HEK293 (cell line): ENCODE measurements around the gene MBD3L3.
A peak's percentile ranks its signal among the peaks of the same experiment; 100 is the strongest.

ENCODE experiments used
- CTCF ChIA-PET: fragments of 350-600 bp; formaldehyde crosslinking; extraction: SDS; loops from one replicate; lab custom pipeline; 2021; ENCODE audit warnings: antibody characterized with exemption; lab: Yijun Ruan, JAX
- POLR2A ChIA-PET: fragments of 300-600 bp; formaldehyde crosslinking; extraction: SDS; loops from one replicate; lab custom pipeline; 2020; ENCODE audit warnings: antibody characterized with exemption, inconsistent platforms; lab: Yijun Ruan, JAX
- H3K27ac ChIP-seq: fragments of 200-500 bp; sonication (Bioruptor generic); 2 replicates; pipeline ENCODE4 v1.5.1; 2014; ENCODE audit warnings: low read depth, low read length, control low read depth, inconsistent platforms; ENCODE audit errors: extremely low read depth
- H3K36me3 ChIP-seq, 2 experiments: fragments of 200-500 bp in 1 of 2; sonication (Bioruptor generic) in 1 of 2; 1 replicate in 1 of 2; 2 replicates in 1 of 2; pipeline ENCODE4 v1.5.1; 2014 to 2017; ENCODE audit warnings: inconsistent platforms in 2 of 2, low read length in 2 of 2; ENCODE audit not compliant: control insufficient read depth in 2 of 2, insufficient read depth in 1 of 2
- H3K4me1 ChIP-seq: fragments of 200-500 bp; sonication (Bioruptor generic); 2 replicates; pipeline ENCODE4 v1.5.1; 2014; ENCODE audit warnings: mild to moderate bottlenecking, low read length, inconsistent platforms; ENCODE audit not compliant: control insufficient read depth, insufficient read depth
- H3K4me3 ChIP-seq: 2 replicates; pipeline ENCODE4 v1.5.1; 2011; ENCODE audit warnings: low read depth, mild to moderate bottlenecking, control low read depth, low read length, moderate library complexity
- H3K9me3 ChIP-seq: fragments of 200-500 bp; sonication (Bioruptor generic); 2 replicates; pipeline ENCODE4 v1.5.1; 2014; ENCODE audit warnings: low read depth, low read length, inconsistent platforms; ENCODE audit not compliant: control insufficient read depth, insufficient read depth
- BCL11A ChIP-seq: fragments of 450-650 bp; formaldehyde crosslinking; IDR thresholded peaks from 2 replicates; pipeline ENCODE4 v1.5.1; 2016; ENCODE audit warnings: low read depth, missing biosample characterization, missing genetic modification characterization
- FEZF1 ChIP-seq: fragments of 450-650 bp; formaldehyde crosslinking; IDR thresholded peaks from 2 replicates; pipeline ENCODE4 v1.5.1; 2016; ENCODE audit warnings: missing biosample characterization, missing genetic modification characterization
- GFI1B ChIP-seq: fragments of 450-650 bp; formaldehyde crosslinking; IDR thresholded peaks from 2 replicates; pipeline ENCODE4 v1.5.1; 2016; ENCODE audit warnings: missing biosample characterization, missing genetic modification characterization
- GLIS1 ChIP-seq: fragments of 450-650 bp; formaldehyde crosslinking; IDR thresholded peaks from 2 replicates; pipeline ENCODE4 v1.5.1; 2016; ENCODE audit warnings: missing biosample characterization, missing genetic modification characterization
- MZF1 ChIP-seq: fragments of 450-650 bp; formaldehyde crosslinking; IDR thresholded peaks from 2 replicates; pipeline ENCODE4 v1.5.1; 2017; ENCODE audit warnings: missing biosample characterization, missing genetic modification characterization, borderline replicate concordance
- SETDB1 ChIP-seq: IDR thresholded peaks from one replicate; pipeline ENCODE4 v1.6.1; 2017; ENCODE audit warnings: mild to moderate bottlenecking, low read length, moderate library complexity, mixed read lengths; ENCODE audit not compliant: insufficient read length
- SP3 ChIP-seq: fragments of 450-650 bp; formaldehyde crosslinking; IDR thresholded peaks from 2 replicates; pipeline ENCODE4 v1.5.1; 2016; ENCODE audit warnings: missing biosample characterization, missing genetic modification characterization
- ZBTB17 ChIP-seq: fragments of 450-650 bp; formaldehyde crosslinking; IDR thresholded peaks from 2 replicates; pipeline ENCODE4 v1.5.1; 2016; ENCODE audit warnings: missing biosample characterization, missing genetic modification characterization
- ZBTB48 ChIP-seq: fragments of 450-650 bp; formaldehyde crosslinking; IDR thresholded peaks from 2 replicates; pipeline ENCODE4 v1.5.1; 2016; ENCODE audit warnings: missing biosample characterization, missing genetic modification characterization
- ZBTB8A ChIP-seq: fragments of 450-650 bp; formaldehyde crosslinking; IDR thresholded peaks from 2 replicates; pipeline ENCODE4 v1.5.1; 2016; ENCODE audit warnings: missing biosample characterization, missing genetic modification characterization
- ZFP69B ChIP-seq: fragments of 450-650 bp; formaldehyde crosslinking; IDR thresholded peaks from 2 replicates; pipeline ENCODE4 v1.5.1; 2016; ENCODE audit warnings: missing biosample characterization, missing genetic modification characterization
- ZNF10 ChIP-seq: fragments of 450-650 bp; formaldehyde crosslinking; IDR thresholded peaks from 2 replicates; pipeline ENCODE4 v1.5.1; 2017; ENCODE audit warnings: missing biosample characterization, missing genetic modification characterization
- ZNF211 ChIP-seq: fragments of 450-650 bp; formaldehyde crosslinking; IDR thresholded peaks from 2 replicates; pipeline ENCODE4 v1.5.1; 2016; ENCODE audit warnings: low read depth, missing biosample characterization, missing genetic modification characterization
- ZNF324 ChIP-seq: fragments of 450-650 bp; formaldehyde crosslinking; IDR thresholded peaks from 2 replicates; pipeline ENCODE4 v1.5.1; 2016; ENCODE audit warnings: missing biosample characterization, missing genetic modification characterization
- ZNF560 ChIP-seq: fragments of 450-650 bp; formaldehyde crosslinking; IDR thresholded peaks from 2 replicates; pipeline ENCODE4 v1.5.1; 2017; ENCODE audit warnings: missing biosample characterization, missing genetic modification characterization, borderline replicate concordance
- ZNF76 ChIP-seq: fragments of 450-650 bp; formaldehyde crosslinking; IDR thresholded peaks from 2 replicates; pipeline ENCODE4; 2016; ENCODE audit warnings: low read depth, missing biosample characterization, missing genetic modification characterization, borderline replicate concordance
- ZNF768 ChIP-seq: fragments of 450-650 bp; formaldehyde crosslinking; IDR thresholded peaks from 2 replicates; pipeline ENCODE4 v1.5.1; 2018; ENCODE audit warnings: missing biosample characterization, mild to moderate bottlenecking, missing genetic modification characterization
- TF ChIP-seq, protein P1 (sequence below): fragments of 450-650 bp; formaldehyde crosslinking; IDR thresholded peaks from 2 replicates; pipeline ENCODE4 v1.5.1; 2016; ENCODE audit warnings: missing biosample characterization, missing genetic modification characterization
- TF ChIP-seq, protein P2 (sequence below): fragments of 450-650 bp; formaldehyde crosslinking; IDR thresholded peaks from 2 replicates; pipeline ENCODE4 v1.5.1; 2016; ENCODE audit warnings: missing biosample characterization, missing genetic modification characterization
- TF ChIP-seq, protein P3 (sequence below): IDR thresholded peaks from 2 replicates; pipeline ENCODE4 v1.6.1; 2011; ENCODE audit warnings: mild to moderate bottlenecking, low read depth, low read length, borderline replicate concordance
- TF ChIP-seq, protein P4 (sequence below): fragments of 450-650 bp; formaldehyde crosslinking; IDR thresholded peaks from 2 replicates; pipeline ENCODE4 v1.5.1; 2016; ENCODE audit warnings: missing biosample characterization, missing genetic modification characterization
- TF ChIP-seq, protein P5 (sequence below): fragments of 450-650 bp; formaldehyde crosslinking; IDR thresholded peaks from 2 replicates; pipeline ENCODE4 v1.5.1; 2016; ENCODE audit warnings: missing biosample characterization, missing genetic modification characterization
- TF ChIP-seq, protein P6 (sequence below): fragments of 450-650 bp; formaldehyde crosslinking; IDR thresholded peaks from 2 replicates; pipeline ENCODE4 v1.5.1; 2016; ENCODE audit warnings: missing biosample characterization, missing genetic modification characterization

The MBD3L3 gene

DNA sequence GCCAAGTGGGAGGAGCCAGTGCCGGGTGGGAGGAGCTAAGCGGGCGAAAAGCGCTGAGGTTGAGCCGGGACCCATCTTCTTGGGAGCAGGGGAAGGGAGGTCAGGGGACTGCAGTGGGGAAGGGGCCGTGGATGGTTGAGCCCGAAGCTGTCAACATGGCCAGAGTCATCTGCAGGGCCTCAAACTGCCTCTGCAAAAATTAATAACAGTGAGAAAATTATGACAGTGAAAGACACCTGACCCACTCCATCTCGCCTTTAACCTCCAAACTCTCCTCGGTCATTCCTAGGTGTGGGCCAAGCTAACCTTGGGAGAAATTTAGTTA is 41.1 kb upstream of the MBD3L3 start:
- TF ChIP-seq ZFP69B (tag by site-specific recombination) = peak; percentile 51; the same call in 1 of the 2 replicates
- TF ChIP-seq, protein P1, sequence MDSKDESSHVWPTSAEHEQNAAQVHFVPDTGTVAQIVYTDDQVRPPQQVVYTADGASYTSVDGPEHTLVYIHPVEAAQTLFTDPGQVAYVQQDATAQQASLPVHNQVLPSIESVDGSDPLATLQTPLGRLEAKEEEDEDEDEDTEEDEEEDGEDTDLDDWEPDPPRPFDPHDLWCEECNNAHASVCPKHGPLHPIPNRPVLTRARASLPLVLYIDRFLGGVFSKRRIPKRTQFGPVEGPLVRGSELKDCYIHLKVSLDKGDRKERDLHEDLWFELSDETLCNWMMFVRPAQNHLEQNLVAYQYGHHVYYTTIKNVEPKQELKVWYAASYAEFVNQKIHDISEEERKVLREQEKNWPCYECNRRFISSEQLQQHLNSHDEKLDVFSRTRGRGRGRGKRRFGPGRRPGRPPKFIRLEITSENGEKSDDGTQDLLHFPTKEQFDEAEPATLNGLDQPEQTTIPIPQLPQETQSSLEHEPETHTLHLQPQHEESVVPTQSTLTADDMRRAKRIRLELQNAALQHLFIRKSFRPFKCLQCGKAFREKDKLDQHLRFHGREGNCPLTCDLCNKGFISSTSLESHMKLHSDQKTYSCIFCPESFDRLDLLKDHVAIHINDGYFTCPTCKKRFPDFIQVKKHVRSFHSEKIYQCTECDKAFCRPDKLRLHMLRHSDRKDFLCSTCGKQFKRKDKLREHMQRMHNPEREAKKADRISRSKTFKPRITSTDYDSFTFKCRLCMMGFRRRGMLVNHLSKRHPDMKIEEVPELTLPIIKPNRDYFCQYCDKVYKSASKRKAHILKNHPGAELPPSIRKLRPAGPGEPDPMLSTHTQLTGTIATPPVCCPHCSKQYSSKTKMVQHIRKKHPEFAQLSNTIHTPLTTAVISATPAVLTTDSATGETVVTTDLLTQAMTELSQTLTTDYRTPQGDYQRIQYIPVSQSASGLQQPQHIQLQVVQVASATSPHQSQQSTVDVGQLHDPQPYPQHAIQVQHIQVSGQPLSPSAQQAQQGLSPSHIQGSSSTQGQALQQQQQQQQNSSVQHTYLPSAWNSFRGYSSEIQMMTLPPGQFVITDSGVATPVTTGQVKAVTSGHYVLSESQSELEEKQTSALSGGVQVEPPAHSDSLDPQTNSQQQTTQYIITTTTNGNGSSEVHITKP (tag by site-specific recombination) = peak; percentile 87
- TF ChIP-seq, protein P2, sequence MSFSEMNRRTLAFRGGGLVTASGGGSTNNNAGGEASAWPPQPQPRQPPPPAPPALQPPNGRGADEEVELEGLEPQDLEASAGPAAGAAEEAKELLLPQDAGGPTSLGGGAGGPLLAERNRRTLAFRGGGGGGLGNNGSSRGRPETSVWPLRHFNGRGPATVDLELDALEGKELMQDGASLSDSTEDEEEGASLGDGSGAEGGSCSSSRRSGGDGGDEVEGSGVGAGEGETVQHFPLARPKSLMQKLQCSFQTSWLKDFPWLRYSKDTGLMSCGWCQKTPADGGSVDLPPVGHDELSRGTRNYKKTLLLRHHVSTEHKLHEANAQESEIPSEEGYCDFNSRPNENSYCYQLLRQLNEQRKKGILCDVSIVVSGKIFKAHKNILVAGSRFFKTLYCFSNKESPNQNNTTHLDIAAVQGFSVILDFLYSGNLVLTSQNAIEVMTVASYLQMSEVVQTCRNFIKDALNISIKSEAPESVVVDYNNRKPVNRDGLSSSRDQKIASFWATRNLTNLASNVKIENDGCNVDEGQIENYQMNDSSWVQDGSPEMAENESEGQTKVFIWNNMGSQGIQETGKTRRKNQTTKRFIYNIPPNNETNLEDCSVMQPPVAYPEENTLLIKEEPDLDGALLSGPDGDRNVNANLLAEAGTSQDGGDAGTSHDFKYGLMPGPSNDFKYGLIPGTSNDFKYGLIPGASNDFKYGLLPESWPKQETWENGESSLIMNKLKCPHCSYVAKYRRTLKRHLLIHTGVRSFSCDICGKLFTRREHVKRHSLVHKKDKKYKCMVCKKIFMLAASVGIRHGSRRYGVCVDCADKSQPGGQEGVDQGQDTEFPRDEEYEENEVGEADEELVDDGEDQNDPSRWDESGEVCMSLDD = no peak
- TF ChIP-seq SETDB1 = no peak
- TF ChIP-seq, protein P3, sequence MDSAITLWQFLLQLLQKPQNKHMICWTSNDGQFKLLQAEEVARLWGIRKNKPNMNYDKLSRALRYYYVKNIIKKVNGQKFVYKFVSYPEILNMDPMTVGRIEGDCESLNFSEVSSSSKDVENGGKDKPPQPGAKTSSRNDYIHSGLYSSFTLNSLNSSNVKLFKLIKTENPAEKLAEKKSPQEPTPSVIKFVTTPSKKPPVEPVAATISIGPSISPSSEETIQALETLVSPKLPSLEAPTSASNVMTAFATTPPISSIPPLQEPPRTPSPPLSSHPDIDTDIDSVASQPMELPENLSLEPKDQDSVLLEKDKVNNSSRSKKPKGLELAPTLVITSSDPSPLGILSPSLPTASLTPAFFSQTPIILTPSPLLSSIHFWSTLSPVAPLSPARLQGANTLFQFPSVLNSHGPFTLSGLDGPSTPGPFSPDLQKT = no peak
- TF ChIP-seq GLIS1 (tag by site-specific recombination) = no peak
- TF ChIP-seq BCL11A (tag by site-specific recombination) = no peak
- TF ChIP-seq MZF1 (tag by site-specific recombination) = no peak
- TF ChIP-seq ZNF76 (tag by site-specific recombination) = 0 out of 2 replicates have a peak, but pooled peaks have one; percentile 6
- TF ChIP-seq FEZF1 = no peak
- TF ChIP-seq GFI1B (tag by site-specific recombination) = no peak
- 0 out of 2 replicates have a peak, but pooled peaks have one; percentile 9 for TF ChIP-seq ZBTB48
- TF ChIP-seq ZNF10 (tag by site-specific recombination) = no peak
- no peak for TF ChIP-seq ZNF211
- TF ChIP-seq, all 188 proteins: peak for 4

DNA sequence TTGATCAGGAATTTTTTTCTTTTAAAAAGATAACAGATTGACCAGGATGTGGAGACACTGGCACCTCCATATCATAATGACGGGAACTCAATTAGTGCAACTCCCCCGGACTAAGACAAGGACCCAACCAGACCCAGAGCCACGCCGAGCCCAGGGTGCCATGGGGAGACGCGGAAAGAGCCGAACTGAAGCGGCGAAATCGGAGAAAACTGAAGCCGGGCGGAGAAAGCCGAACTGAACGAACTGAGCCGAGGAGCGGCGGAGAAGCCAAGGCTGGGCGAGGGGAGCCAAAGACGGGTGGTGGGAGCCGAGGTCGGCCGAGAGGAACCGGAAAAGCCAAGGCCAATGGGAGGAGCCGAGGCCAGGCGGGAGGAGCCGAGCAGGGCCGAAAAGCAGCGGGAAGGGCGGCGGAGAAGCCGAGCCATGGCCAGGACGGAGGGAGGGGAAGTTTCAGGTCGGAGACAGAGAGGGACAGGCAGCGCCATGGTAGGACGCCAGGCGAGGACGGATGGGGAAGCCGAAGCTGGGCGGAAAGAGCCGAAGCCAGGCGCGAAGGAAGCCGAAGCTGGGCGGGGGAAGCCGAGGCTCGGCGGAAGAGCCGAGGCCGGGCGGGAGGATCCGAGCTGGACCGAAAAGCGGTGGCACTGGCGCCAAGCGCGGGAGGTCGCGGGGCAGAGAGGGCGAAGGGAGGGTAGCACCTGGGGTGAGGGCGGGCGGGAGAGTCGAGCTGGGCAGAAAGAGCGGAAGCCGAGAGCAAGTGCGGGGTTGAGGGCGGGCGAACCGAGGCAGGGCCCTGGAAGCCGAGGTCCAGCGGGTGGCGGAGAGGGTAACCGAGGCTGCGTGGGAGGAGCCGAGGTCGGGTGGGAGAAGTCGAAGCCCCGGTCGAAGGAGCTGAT is 40.5 kb upstream of the MBD3L3 start:
- ChIA-PET CTCF (interaction anchor here (0.6 to 5.1 kb wide), 8 partner anchors 11 to 1060 kb away, joined by 3 to 70 read pairs (median 3); no protein-coding TSS in a partner anchor), POLR2A (interaction anchor here (0.6 to 1.9 kb wide), 25 partner anchors 11 to 822 kb away, joined by 3 to 30 read pairs (median 4); partner anchors contain the start of genes INSR, MBD3L5 and ZNF557)
- no peaks in the 10 kb centered on the region for H3K4me1 ChIP-seq
- H3K36me3 ChIP-seq = no peaks in the 10 kb centered on the region
- no peaks in the 10 kb centered on the region for H3K9me3 ChIP-seq
- H3K4me3 ChIP-seq = peak overlapping the region; percentile 51
- H3K27ac ChIP-seq = peak overlapping the region; percentile 89
- TF ChIP-seq, protein P4, sequence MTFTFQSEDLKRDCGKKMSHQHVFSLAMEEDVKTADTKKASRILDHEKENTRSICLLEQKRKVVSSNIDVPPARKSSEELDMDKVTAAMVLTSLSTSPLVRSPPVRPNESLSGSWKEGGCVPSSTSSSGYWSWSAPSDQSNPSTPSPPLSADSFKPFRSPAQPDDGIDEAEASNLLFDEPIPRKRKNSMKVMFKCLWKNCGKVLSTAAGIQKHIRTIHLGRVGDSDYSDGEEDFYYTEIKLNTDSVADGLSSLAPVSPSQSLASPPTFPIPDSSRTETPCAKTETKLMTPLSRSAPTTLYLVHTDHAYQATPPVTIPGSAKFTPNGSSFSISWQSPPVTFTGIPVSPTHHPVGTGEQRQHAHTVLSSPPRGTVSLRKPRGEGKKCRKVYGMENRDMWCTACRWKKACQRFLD (tag by site-specific recombination) = no peak
- peak; percentile 43 for TF ChIP-seq ZBTB8A
- TF ChIP-seq, protein P5, sequence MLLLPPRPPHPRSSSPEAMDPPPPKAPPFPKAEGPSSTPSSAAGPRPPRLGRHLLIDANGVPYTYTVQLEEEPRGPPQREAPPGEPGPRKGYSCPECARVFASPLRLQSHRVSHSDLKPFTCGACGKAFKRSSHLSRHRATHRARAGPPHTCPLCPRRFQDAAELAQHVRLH (tag by site-specific recombination) = peak; percentile 89
- TF ChIP-seq ZNF560 = no peak
- TF ChIP-seq SP3 (tag by site-specific recombination) = peak; percentile 81
- TF ChIP-seq, protein P6, sequence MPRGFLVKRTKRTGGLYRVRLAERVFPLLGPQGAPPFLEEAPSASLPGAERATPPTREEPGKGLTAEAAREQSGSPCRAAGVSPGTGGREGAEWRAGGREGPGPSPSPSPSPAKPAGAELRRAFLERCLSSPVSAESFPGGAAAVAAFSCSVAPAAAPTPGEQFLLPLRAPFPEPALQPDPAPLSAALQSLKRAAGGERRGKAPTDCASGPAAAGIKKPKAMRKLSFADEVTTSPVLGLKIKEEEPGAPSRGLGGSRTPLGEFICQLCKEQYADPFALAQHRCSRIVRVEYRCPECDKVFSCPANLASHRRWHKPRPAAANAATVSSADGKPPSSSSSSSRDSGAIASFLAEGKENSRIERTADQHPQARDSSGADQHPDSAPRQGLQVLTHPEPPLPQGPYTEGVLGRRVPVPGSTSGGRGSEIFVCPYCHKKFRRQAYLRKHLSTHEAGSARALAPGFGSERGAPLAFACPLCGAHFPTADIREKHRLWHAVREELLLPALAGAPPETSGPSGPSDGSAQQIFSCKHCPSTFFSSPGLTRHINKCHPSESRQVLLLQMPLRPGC (tag by site-specific recombination) = peak; percentile 53; the same call in 1 of the 2 replicates
- TF ChIP-seq ZNF10 (tag by site-specific recombination) = peak; percentile 45; the same call in 1 of the 2 replicates
- TF ChIP-seq ZNF324 (tag by site-specific recombination) = peak; percentile 82
- TF ChIP-seq ZNF768 (tag by site-specific recombination) = no peak
- TF ChIP-seq ZBTB17 (tag by site-specific recombination) = peak; percentile 95

More for the DNA sequence above, 41.1 kb upstream of the MBD3L3 start:
- Histone ChIP-seq H3K36me3 (no peaks in the 10 kb centered on the region), H3K9me3 (no peaks in the 10 kb centered on the region), H3K4me1 (no peaks in the 10 kb centered on the region), H3K4me3 (peak overlapping the region; percentile 51), H3K27ac (peak overlapping the region; percentile 89)
- POLR2A ChIA-PET = interaction anchor here (0.6 to 1.9 kb wide), 22 partner anchors 11 to 821 kb away, joined by 3 to 30 read pairs (median 4); partner anchors contain the start of genes INSR, MBD3L5 and ZNF557
- CTCF ChIA-PET = interaction anchor here (0.6 to 5.1 kb wide), 9 partner anchors 10 to 1059 kb away, joined by 3 to 70 read pairs (median 3); no protein-coding TSS in a partner anchor
